ENCODE results near the gene KCNS1. TPM values are rescaled to one million over a fixed set of nuclear protein-coding genes. Genes with fewer than 3 reads are reported as not detected.

The KCNS1 gene
- total RNA-seq, 1 donor from 2014 or later: 2.2 TPM

GRCh38 chr20:45047581-45048119, 53.3 kb downstream of the KCNS1 start:
- Histone ChIP-seq H3K36me3 (ENCODE audit: insufficient read depth, low read length) (no peaks in the 10 kb centered on the region), H3K79me2 (ENCODE audit: insufficient read depth, low read length) (peaks cover 4% of the 10 kb centered on the region), H3K4me1 (ENCODE audit: insufficient read depth, low read length) (peaks cover 6% of the 10 kb centered on the region), H3K27ac (ENCODE audit: low read depth, low read length) (no peak overlapping the region), H4K20me1 (ENCODE audit: insufficient read depth, low read length) (no peaks in the 10 kb centered on the region), H3K4me2 (ENCODE audit: low read length) (no peak overlapping the region), H3K27me3 (ENCODE audit: insufficient read depth, low read length) (no peaks in the 10 kb centered on the region), H3K9ac (ENCODE audit: low read length) (no peak overlapping the region), H3K4me3 (ENCODE audit: insufficient read depth, low read depth, low read length) (no peak overlapping the region), H2AFZ (ENCODE audit: low read depth, low read length) (no peak overlapping the region), H3K9me3 (ENCODE audit: insufficient read depth, low read depth, low read length) (no peaks in the 10 kb centered on the region)
- Mint-ChIP-seq H3K4me3 (ENCODE audit: unreplicated experiment) (no peak overlapping the region), H3K4me1 (ENCODE audit: low read depth, unreplicated experiment) (peaks cover 28% of the 10 kb centered on the region), H3K27me3 (ENCODE audit: low read depth, unreplicated experiment) (no peaks in the 10 kb centered on the region), H3K9me3 (ENCODE audit: unreplicated experiment) (no peaks in the 10 kb centered on the region), H3K27ac (ENCODE audit: unreplicated experiment) (no peak overlapping the region), H3K36me3 (ENCODE audit: low read depth, unreplicated experiment) (no peaks in the 10 kb centered on the region)
- DNase-seq (ENCODE audit: low read depth): no peak
- TF ChIP-seq CTCF (IDR thresholded peaks at IDR 0.05; ENCODE audit: insufficient read depth, low read depth, low read length): no peak
- no peak for TF ChIP-seq EZH2 (IDR thresholded peaks at IDR 0.05; ENCODE audit: insufficient read depth, low read length)
- no peak for FAIRE-seq

- Histone ChIP-seq H3K27me3 (ENCODE audit: insufficient read depth, low read length) (no peaks in the 10 kb centered on the region), H3K27ac (ENCODE audit: low read depth, low read length) (no peak overlapping the region), H3K4me1 (ENCODE audit: insufficient read depth, low read length) (peaks cover 8% of the 10 kb centered on the region), H4K20me1 (ENCODE audit: insufficient read depth, low read length) (no peaks in the 10 kb centered on the region), H3K4me2 (ENCODE audit: low read length) (no peak overlapping the region), H3K9me3 (ENCODE audit: insufficient read depth, low read depth, low read length) (no peaks in the 10 kb centered on the region), H3K79me2 (ENCODE audit: insufficient read depth, low read length) (no peaks in the 10 kb centered on the region), H3K36me3 (ENCODE audit: insufficient read depth, low read length) (no peaks in the 10 kb centered on the region), H3K4me3 (ENCODE audit: insufficient read depth, low read depth, low read length) (no peak overlapping the region), H3K9ac (ENCODE audit: low read length) (no peak overlapping the region), H2AFZ (ENCODE audit: low read depth, low read length) (no peak overlapping the region)
- no peaks in the 10 kb centered on the region for H3K27me3 Mint-ChIP-seq (ENCODE audit: low read depth, unreplicated experiment)
- H3K27ac Mint-ChIP-seq (ENCODE audit: unreplicated experiment): no peak overlapping the region
- DNase-seq (ENCODE audit: low read depth) (no peak), FAIRE-seq (no peak)
- TF ChIP-seq CTCF (IDR thresholded peaks at IDR 0.05; ENCODE audit: insufficient read depth, low read depth, low read length) (no peak), EZH2 (IDR thresholded peaks at IDR 0.05; ENCODE audit: insufficient read depth, low read length) (no peak)
- no peak overlapping the region for H3K4me3 Mint-ChIP-seq (ENCODE audit: unreplicated experiment)
- no peaks in the 10 kb centered on the region for H3K36me3 Mint-ChIP-seq (ENCODE audit: low read depth, unreplicated experiment)
- H3K9me3 Mint-ChIP-seq (ENCODE audit: unreplicated experiment): peaks cover 4% of the 10 kb centered on the region
- H3K4me1 Mint-ChIP-seq (ENCODE audit: low read depth, unreplicated experiment): peaks cover 24% of the 10 kb centered on the region
Measured at GRCh38 chr20:45044601-45045000, 56.3 kb downstream of the KCNS1 start.

GRCh38 chr20:45044084-45044573, 56.8 kb downstream of the KCNS1 start:
- peak; percentile 83 for FAIRE-seq
- DNase-seq (ENCODE audit: low read depth): peak; percentile 60

More at GRCh38 chr20:45044084-45044573, 56.8 kb downstream of the KCNS1 start:
- peaks cover 26% of the 10 kb centered on the region for H3K4me1 Mint-ChIP-seq (ENCODE audit: low read depth, unreplicated experiment)
- Histone ChIP-seq H4K20me1 (ENCODE audit: insufficient read depth, low read length) (no peaks in the 10 kb centered on the region), H3K27ac (ENCODE audit: low read depth, low read length) (no peak overlapping the region), H3K4me3 (ENCODE audit: insufficient read depth, low read depth, low read length) (no peak overlapping the region), H3K9ac (ENCODE audit: low read length) (no peak overlapping the region), H3K4me2 (ENCODE audit: low read length) (no peak overlapping the region), H3K27me3 (ENCODE audit: insufficient read depth, low read length) (no peaks in the 10 kb centered on the region), H3K4me1 (ENCODE audit: insufficient read depth, low read length) (peaks cover 8% of the 10 kb centered on the region), H2AFZ (ENCODE audit: low read depth, low read length) (no peak overlapping the region), H3K36me3 (ENCODE audit: insufficient read depth, low read length) (no peaks in the 10 kb centered on the region), H3K9me3 (ENCODE audit: insufficient read depth, low read depth, low read length) (no peaks in the 10 kb centered on the region), H3K79me2 (ENCODE audit: insufficient read depth, low read length) (no peaks in the 10 kb centered on the region)
- peaks cover 4% of the 10 kb centered on the region for H3K9me3 Mint-ChIP-seq (ENCODE audit: unreplicated experiment)
- H3K4me3 Mint-ChIP-seq (ENCODE audit: unreplicated experiment): no peak overlapping the region
- TF ChIP-seq EZH2 (IDR thresholded peaks at IDR 0.05; ENCODE audit: insufficient read depth, low read length) (no peak), CTCF (IDR thresholded peaks at IDR 0.05; ENCODE audit: insufficient read depth, low read depth, low read length) (peak; percentile 95)
- no peak overlapping the region for H3K27ac Mint-ChIP-seq (ENCODE audit: unreplicated experiment)
- no peaks in the 10 kb centered on the region for H3K36me3 Mint-ChIP-seq (ENCODE audit: low read depth, unreplicated experiment)
- H3K27me3 Mint-ChIP-seq (ENCODE audit: low read depth, unreplicated experiment): no peaks in the 10 kb centered on the region
